ENCODE data around the gene EIF4B. TPM values are rescaled to one million over a fixed set of nuclear protein-coding genes. Genes with fewer than 3 reads are reported as not detected.

Gene EIF4B
- total and polyA plus RNA-seq, 2 of the 13 experiments (the other 11 are each of a cell fraction or from before 2014, with no cell fraction given): 416 to 548 TPM

- TF ChIP-seq ARID4A (CRISPR knock-in tag; IDR thresholded peaks at IDR 0.05; ENCODE audit: borderline replicate concordance) (peak; percentile 75; the same call in 1 of the 2 replicates), PBX3 (CRISPR knock-in tag; IDR thresholded peaks at IDR 0.05; ENCODE audit: borderline replicate concordance) (no peak), ZNF674 (CRISPR knock-in tag; IDR thresholded peaks at IDR 0.05; ENCODE audit: low read depth) (no peak), ZSCAN5A (CRISPR knock-in tag; IDR thresholded peaks at IDR 0.05; ENCODE audit: borderline replicate concordance) (no peak; the same call in 1 of the 2 replicates), ZBTB42 (CRISPR knock-in tag; IDR thresholded peaks at IDR 0.05) (no peak), NR0B2 (CRISPR knock-in tag; IDR thresholded peaks at IDR 0.05) (no peak), U2AF2 (IDR thresholded peaks at IDR 0.05; ENCODE audit: low read depth, low read length) (no peak), ZNF235 (CRISPR knock-in tag; IDR thresholded peaks at IDR 0.05; ENCODE audit: borderline replicate concordance) (no peak), ZNF24 (IDR thresholded peaks at IDR 0.05) (no peak), ZBTB14 (CRISPR knock-in tag; IDR thresholded peaks at IDR 0.05) (no peak), ATRX (CRISPR knock-in tag; IDR thresholded peaks at IDR 0.05; ENCODE audit: borderline replicate concordance) (no peak), ZNF546 (CRISPR knock-in tag; conservative IDR thresholded peaks at IDR 0.05) (no peak), ZNF589 (CRISPR knock-in tag; conservative IDR thresholded peaks at IDR 0.05) (no peak), ZNF34 (CRISPR knock-in tag; IDR thresholded peaks at IDR 0.05; ENCODE audit: borderline replicate concordance) (no peak), SMAD3 (CRISPR knock-in tag; IDR thresholded peaks at IDR 0.05) (0 out of 2 replicates have a peak, but pooled peaks have one; percentile 34)
These were observed 55.3 kb downstream of the EIF4B start (continued) for GRCh38 chr12:53061404-53062010.
